Astrocyte (in vitro differentiated cells and primary cell): ENCODE results near the gene CAPN5. TPM values are rescaled to one million over a fixed set of nuclear protein-coding genes. Genes with fewer than 3 reads are reported as not detected.

Experiments
- DNase-seq: peaks from one replicate; pipeline ENCODE4 v3.0.0-alpha.2; 2010; ENCODE audit warnings: low read depth
- FAIRE-seq: peaks from 2 replicates; lab custom pipeline; 2011; peaks lifted over from hg19 to GRCh38; lab: Jason Lieb, UNC
- H2AFZ ChIP-seq: 2 replicates; pipeline ENCODE4 v1.6.0; 2012; ENCODE audit warnings: low read depth, low read length, inconsistent platforms
- H3K27ac ChIP-seq: 2 replicates; pipeline ENCODE4 v1.5.1; 2011; ENCODE audit warnings: low read depth, low read length, inconsistent platforms
- H3K27me3 ChIP-seq: 2 replicates; pipeline ENCODE4 v1.6.0; 2011; ENCODE audit warnings: low read length, inconsistent platforms; ENCODE audit not compliant: insufficient read depth
- H3K36me3 ChIP-seq: 2 replicates; pipeline ENCODE4 v1.5.1; 2011; ENCODE audit warnings: low read length, inconsistent platforms; ENCODE audit not compliant: insufficient read depth
- H3K4me1 ChIP-seq: 2 replicates; pipeline ENCODE4 v1.5.1; 2011; ENCODE audit warnings: low read length, inconsistent platforms; ENCODE audit not compliant: insufficient read depth
- H3K4me2 ChIP-seq: 2 replicates; pipeline ENCODE4 v1.6.0; 2012; ENCODE audit warnings: low read length, inconsistent platforms
- H3K4me3 ChIP-seq: 2 replicates; pipeline ENCODE4 v1.5.1; 2011; ENCODE audit warnings: low read depth, mild to moderate bottlenecking, low read length, inconsistent platforms; ENCODE audit not compliant: insufficient read depth
- H3K79me2 ChIP-seq: 2 replicates; pipeline ENCODE4 v1.6.0; 2012; ENCODE audit warnings: mild to moderate bottlenecking, low read length, inconsistent platforms; ENCODE audit not compliant: insufficient read depth
- H3K9ac ChIP-seq: 2 replicates; pipeline ENCODE4 v1.6.0; 2012; ENCODE audit warnings: mild to moderate bottlenecking, low read length, inconsistent platforms
- H3K9me3 ChIP-seq: 2 replicates; pipeline ENCODE4 v1.5.1; 2012; ENCODE audit warnings: low read depth, mild to moderate bottlenecking, low read length, inconsistent platforms; ENCODE audit not compliant: insufficient read depth
- H4K20me1 ChIP-seq: 2 replicates; pipeline ENCODE4 v1.6.0; 2012; ENCODE audit warnings: low read length, inconsistent platforms; ENCODE audit not compliant: insufficient read depth
- H3K27ac Mint-ChIP-seq: one replicate; pipeline ENCODE4 v1.8.0; 2021; ENCODE audit warnings: mild to moderate bottlenecking, mixed read lengths; ENCODE audit not compliant: unreplicated experiment
- H3K27me3 Mint-ChIP-seq: one replicate; pipeline ENCODE4 v1.8.0; 2021; ENCODE audit warnings: low read depth, mixed read lengths; ENCODE audit not compliant: unreplicated experiment
- H3K36me3 Mint-ChIP-seq: one replicate; pipeline ENCODE4 v1.8.0; 2021; ENCODE audit warnings: low read depth, mixed read lengths; ENCODE audit not compliant: unreplicated experiment
- H3K4me1 Mint-ChIP-seq: one replicate; pipeline ENCODE4 v1.8.0; 2021; ENCODE audit warnings: low read depth, mixed read lengths; ENCODE audit not compliant: unreplicated experiment
- H3K4me3 Mint-ChIP-seq: one replicate; pipeline ENCODE4 v1.8.0; 2021; ENCODE audit warnings: mild to moderate bottlenecking, moderate library complexity, mixed read lengths; ENCODE audit not compliant: unreplicated experiment
- H3K9me3 Mint-ChIP-seq: one replicate; pipeline ENCODE4 v1.8.0; 2021; ENCODE audit warnings: mild to moderate bottlenecking, mixed read lengths; ENCODE audit not compliant: unreplicated experiment
- CTCF ChIP-seq: IDR thresholded peaks from 2 replicates; pipeline ENCODE4 v1.5.1; 2011; ENCODE audit warnings: low read depth, mild to moderate bottlenecking, inconsistent platforms, low read length, moderate library complexity; ENCODE audit not compliant: insufficient read depth
- EZH2 ChIP-seq: IDR thresholded peaks from 2 replicates; pipeline ENCODE4 v1.6.1; 2012; ENCODE audit warnings: mild to moderate bottlenecking, low read length, inconsistent platforms; ENCODE audit not compliant: insufficient read depth
- total RNA-seq: library from RNA; stranded (reverse); gene quantifications from 2 replicates; pipeline ENCODE4 v1.2.1, GENCODE V29; 2021

The CAPN5 gene
- total RNA-seq, 1 donor from 2014 or later: 17.4 TPM

- Histone ChIP-seq H2AFZ (no peak overlapping the region), H3K4me2 (no peak overlapping the region), H3K4me1 (no peaks in the 10 kb centered on the region), H3K9ac (no peak overlapping the region), H3K9me3 (no peaks in the 10 kb centered on the region), H3K79me2 (no peaks in the 10 kb centered on the region), H3K36me3 (no peaks in the 10 kb centered on the region), H4K20me1 (peaks cover 21% of the 10 kb centered on the region), H3K27me3 (no peaks in the 10 kb centered on the region), H3K27ac (no peak overlapping the region), H3K4me3 (no peak overlapping the region)
- no peaks in the 10 kb centered on the region for H3K27me3 Mint-ChIP-seq
- H3K4me3 Mint-ChIP-seq: no peak overlapping the region
- no peak for FAIRE-seq
- no peaks in the 10 kb centered on the region for H3K4me1 Mint-ChIP-seq
- no peak overlapping the region for H3K27ac Mint-ChIP-seq
- TF ChIP-seq CTCF: no peak
- no peak for TF ChIP-seq EZH2
- no peaks in the 10 kb centered on the region for H3K36me3 Mint-ChIP-seq
- DNase-seq: no peak
- no peaks in the 10 kb centered on the region for H3K9me3 Mint-ChIP-seq
Observed at GRCh38 chr11:77088236-77089003, 21.6 kb downstream of the CAPN5 start.

GRCh38 chr11:77089004-77089545 is 22.3 kb downstream of the CAPN5 start:
- no peak for FAIRE-seq
- H3K4me3 ChIP-seq: no peak overlapping the region

More at GRCh38 chr11:77089004-77089545, 22.3 kb downstream of the CAPN5 start:
- H3K79me2 ChIP-seq: no peaks in the 10 kb centered on the region
- H3K9me3 ChIP-seq: no peaks in the 10 kb centered on the region
- Mint-ChIP-seq H3K4me3 (no peak overlapping the region), H3K9me3 (no peaks in the 10 kb centered on the region), H3K27ac (no peak overlapping the region), H3K36me3 (no peaks in the 10 kb centered on the region), H3K27me3 (no peaks in the 10 kb centered on the region), H3K4me1 (no peaks in the 10 kb centered on the region)
- H3K9ac ChIP-seq: no peak overlapping the region
- no peak overlapping the region for H3K27ac ChIP-seq
- H3K27me3 ChIP-seq: no peaks in the 10 kb centered on the region
- H2AFZ ChIP-seq: no peak overlapping the region
- H4K20me1 ChIP-seq: peaks cover 21% of the 10 kb centered on the region
- no peaks in the 10 kb centered on the region for H3K36me3 ChIP-seq
- no peak overlapping the region for H3K4me2 ChIP-seq
- no peak for DNase-seq
- TF ChIP-seq CTCF (no peak), EZH2 (no peak)
- H3K4me1 ChIP-seq: no peaks in the 10 kb centered on the region
